Thyroid gland (tissue), 4 donors: ENCODE results near the gene HNRNPD.

Experiments used
- POLR2A ChIP-seq, 2 donors: fragments of 450-650 bp; IDR thresholded peaks; one replicate each; pipeline ENCODE4 v1.6.1; 2017; ENCODE audit warnings: antibody characterized with exemption in 2 of 2, mild to moderate bottlenecking in 2 of 2, moderate library complexity in 1 of 2
- TF ChIP-seq, protein P1 (sequence below), 6 experiments: fragments of 200-600 bp in 3 of 6; fragments of 450-650 bp in 3 of 6; sonication (generic) in 3 of 6; IDR thresholded peaks; one replicate each; pipeline ENCODE4 v1.5.1; 2016 to 2019; ENCODE audit warnings: antibody characterized with exemption in 6 of 6, mild to moderate bottlenecking in 2 of 6, inconsistent platforms in 1 of 6, moderate library complexity in 1 of 6

DNA sequence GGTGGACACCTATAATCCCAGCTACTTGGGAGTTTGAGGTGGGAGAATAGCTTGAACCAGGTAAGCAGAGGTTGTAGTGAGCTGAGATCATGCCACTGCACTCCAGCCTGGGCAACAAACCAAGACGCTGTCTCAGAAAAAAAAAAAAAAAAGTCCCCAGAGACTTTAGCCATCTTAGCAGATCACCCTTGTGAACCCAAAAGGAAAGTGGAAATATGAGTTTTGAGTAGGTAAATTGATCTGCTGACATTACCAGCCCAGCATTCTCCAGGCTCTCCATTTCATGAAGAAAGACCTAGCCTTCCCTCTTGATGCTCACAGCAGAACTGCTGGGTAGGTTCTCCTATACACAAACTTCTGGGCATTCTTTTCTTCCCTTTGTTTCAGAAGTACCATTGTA lies 24.5 kb upstream of the HNRNPD start:
- TF ChIP-seq, protein P1, sequence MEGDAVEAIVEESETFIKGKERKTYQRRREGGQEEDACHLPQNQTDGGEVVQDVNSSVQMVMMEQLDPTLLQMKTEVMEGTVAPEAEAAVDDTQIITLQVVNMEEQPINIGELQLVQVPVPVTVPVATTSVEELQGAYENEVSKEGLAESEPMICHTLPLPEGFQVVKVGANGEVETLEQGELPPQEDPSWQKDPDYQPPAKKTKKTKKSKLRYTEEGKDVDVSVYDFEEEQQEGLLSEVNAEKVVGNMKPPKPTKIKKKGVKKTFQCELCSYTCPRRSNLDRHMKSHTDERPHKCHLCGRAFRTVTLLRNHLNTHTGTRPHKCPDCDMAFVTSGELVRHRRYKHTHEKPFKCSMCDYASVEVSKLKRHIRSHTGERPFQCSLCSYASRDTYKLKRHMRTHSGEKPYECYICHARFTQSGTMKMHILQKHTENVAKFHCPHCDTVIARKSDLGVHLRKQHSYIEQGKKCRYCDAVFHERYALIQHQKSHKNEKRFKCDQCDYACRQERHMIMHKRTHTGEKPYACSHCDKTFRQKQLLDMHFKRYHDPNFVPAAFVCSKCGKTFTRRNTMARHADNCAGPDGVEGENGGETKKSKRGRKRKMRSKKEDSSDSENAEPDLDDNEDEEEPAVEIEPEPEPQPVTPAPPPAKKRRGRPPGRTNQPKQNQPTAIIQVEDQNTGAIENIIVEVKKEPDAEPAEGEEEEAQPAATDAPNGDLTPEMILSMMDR (IDR thresholded peaks at IDR 0.05): no peak
- TF ChIP-seq POLR2A (IDR thresholded peaks at IDR 0.05): no peak
